HG03521 (cell line): Measurements from ENCODE around the gene C5orf63.
"Not testable (repeated sequence)": the region's sequence is repeated elsewhere in the genome, so short reads cannot be mapped to it uniquely, and the experiment has no call there.

Experiments used
- ATAC-seq: cut with Tn5 transposase; IDR thresholded peaks from one replicate; pipeline ENCODE4 v1.9.1; 2021; ENCODE audit warnings: mild to moderate bottlenecking, moderate library complexity; ENCODE audit not compliant: unreplicated experiment

Gene C5orf63

DNA sequence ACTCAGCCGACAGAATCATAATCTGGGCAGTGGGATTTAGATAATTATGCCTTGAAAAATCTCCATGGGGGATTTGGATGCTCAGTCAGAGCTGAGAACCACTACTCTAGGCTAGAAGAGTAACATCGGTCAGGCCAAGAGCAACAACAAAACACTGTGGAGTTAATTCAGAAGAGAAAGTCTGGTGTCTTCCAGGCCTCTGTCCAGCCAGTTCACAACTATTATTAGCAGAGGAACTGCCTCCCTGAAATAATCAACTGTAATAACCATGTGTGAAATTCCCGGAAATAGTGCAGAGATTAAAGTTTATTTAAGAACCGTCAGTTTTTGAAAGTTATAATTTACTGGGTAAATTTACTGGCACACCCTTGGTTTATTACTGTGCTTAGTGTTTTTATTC lies 34.8 kb downstream of the C5orf63 start:
- no peak for ATAC-seq

- no peak for ATAC-seq
These were observed 41.5 kb downstream of the C5orf63 start for GRCh38 chr5:127031863-127032232.

DNA sequence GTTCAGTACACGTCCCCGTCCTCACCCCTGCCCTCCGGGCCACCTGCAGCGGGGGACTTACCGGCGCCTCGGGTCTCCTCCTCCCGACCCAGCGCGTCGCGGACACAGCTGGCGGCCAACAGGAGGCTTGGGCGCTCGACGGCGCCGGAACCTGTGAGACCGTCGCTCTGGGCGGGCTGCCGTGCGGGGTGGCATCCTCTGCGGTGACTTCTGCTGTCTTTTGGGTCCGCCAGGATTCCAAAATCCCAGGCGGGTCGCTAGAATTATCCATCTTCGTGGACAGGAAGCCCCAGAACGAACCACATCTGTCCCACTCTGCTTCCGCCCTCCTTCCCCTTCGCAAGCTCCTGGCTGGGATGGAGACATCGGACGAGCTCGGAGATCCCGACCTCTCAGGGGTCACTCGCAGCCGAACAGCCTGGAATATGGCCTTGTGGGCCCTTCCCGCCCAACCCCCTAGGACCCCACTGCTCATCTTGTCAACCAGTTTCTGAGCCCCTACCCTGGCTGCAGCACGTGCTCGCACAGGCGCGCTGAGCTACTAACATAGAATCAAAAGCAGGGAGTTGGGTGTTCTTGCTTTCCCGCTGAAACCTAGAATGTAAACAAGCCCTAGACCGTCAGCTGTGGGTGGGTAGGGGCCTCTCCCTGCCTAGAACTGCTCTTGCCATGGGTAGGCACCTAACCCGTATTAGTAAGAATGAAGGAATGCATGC lies 42.0 kb downstream of the C5orf63 start:
- ATAC-seq: peak; percentile 8

GRCh38 chr5:127030259-127031146 lies 42.8 kb downstream of the C5orf63 start, which contains the start of gene MARCHF3:
MARCHF3 (minus strand) TSS chr5:127030558; CDS start chr5:126918171, 112,387 bp downstream.
- peak; percentile 97 for ATAC-seq

- ATAC-seq: no peak
These were observed 43.6 kb downstream of the C5orf63 start for GRCh38 chr5:127029581-127030258.

GRCh38 chr5:127028822-127029457 lies 44.4 kb downstream of the C5orf63 start:
- no peak for ATAC-seq

DNA sequence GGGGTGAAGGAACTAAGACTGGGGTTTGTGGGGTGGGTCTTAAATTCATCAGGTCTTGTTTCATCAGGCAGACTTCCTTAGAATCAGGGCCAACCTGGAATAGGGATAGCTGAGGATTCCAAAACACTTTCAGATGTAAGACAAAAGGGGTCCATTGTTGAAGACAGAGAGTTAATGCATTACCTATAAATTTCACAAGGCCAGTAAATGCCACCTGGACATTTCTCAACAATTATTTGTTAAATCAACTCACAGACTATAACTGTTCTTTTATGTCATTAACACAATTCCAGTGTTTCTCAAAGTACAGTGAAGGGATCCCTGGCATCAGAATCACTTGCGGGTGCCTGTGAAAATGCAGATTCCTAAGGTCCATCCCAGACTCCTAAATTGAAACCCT lies 45.8 kb downstream of the C5orf63 start:
- no peak for ATAC-seq

DNA sequence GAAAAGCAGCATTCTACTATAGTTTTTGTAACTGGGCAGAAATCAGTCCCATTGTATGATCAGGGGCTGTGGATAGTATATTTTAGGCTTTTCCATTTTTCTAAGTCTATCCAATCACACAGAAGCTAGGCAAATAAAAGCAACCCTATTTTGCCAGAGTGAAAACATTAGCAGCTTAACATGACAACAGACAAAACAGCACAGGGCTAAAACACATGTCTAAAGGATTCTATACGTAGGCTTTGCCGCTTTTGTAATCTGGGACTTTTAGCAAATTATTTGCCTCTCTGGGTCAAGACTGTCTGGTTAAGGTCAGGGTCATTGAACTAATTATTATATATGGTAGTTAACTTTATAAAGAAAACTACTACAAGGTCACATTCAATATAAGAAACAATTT lies 47.1 kb downstream of the C5orf63 start:
- no peak for ATAC-seq

DNA sequence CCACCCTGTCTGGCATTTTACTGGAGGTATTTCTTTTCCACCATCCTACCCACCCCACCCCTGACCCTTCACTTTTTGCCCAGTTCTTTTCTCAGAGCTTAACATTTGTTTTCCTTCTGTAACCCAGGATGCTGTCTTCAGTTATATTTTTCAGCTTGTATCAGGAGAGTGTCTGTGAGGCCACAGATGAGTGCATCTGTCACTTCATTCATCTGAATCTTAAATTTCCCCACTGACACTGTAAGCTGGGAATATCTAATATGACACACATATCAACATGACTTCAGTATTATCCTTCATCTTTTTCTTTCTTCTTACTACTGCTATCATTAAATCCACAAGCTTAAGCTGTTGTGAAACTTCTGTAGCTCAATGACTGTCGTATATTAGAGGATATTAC lies 47.8 kb downstream of the C5orf63 start:
- ATAC-seq: no peak

DNA sequence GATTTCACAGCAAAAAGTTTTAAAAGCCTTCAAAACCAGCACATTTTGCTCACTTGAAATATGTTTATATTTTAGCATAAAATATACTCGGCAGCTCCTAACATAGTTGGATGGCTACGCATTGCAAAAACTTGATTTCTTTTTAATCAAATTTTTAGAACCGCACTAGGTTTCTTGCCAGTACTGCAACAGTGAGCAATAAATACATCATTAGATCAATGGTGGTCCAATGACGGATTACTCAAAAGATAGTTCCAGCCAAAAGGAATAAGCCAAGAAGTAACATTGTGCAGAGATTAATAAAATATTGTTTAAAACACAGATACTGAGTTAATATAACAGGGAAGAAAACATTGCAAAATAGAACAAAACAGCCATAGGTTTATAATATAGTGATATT lies 48.5 kb downstream of the C5orf63 start:
- ATAC-seq: no peak

- ATAC-seq: not testable (repeated sequence)
These were observed 49.6 kb downstream of the C5orf63 start for GRCh38 chr5:127023552-127024191.

- no peak for ATAC-seq
These were observed 50.5 kb downstream of the C5orf63 start for GRCh38 chr5:127022846-127023245.

- ATAC-seq: no peak
These were observed 53.4 kb downstream of the C5orf63 start for GRCh38 chr5:127019928-127020327.

- not testable (repeated sequence) for ATAC-seq
These were observed 56.6 kb downstream of the C5orf63 start for GRCh38 chr5:127016722-127017121.

DNA sequence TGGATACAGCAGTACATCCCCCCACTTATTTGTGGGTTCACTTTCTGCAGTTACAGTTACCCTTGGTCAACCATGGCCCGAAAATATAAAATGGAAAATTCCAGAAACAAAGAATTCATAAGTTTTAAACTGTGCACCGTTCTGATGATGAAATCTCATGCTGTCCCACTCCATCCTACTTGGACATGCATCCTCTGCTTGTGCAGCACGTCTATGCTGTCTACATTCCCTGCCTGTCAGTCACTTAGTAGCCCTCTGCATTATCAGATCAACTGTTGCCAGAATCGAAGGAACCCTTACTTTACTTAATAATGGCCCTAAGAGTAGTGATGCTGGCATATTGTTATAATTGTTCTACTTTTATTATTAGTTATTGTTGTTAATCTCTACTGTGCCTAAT lies 57.6 kb downstream of the C5orf63 start:
- ATAC-seq: no peak

DNA sequence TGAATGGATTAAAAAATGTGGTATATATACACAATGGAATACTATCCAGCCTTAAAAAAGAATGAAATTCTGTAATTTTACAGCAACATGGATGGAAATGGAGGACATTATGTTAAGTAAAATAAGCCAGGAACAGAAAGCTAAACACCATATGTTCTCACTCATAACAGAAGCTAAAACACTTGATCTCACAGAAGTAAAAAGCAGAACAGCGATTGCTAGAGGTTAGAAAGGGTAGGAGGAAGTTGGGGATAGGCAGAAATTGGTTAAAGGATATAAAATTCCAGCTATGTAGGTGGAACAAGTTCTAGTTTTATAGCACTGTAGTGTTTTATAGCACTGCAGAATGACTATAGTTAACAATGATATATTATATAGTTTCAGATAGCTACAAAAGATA lies 58.7 kb downstream of the C5orf63 start:
- peak; percentile 41 for ATAC-seq

GRCh38 chr5:127013407-127013806 lies 59.9 kb downstream of the C5orf63 start:
- ATAC-seq: no peak

DNA sequence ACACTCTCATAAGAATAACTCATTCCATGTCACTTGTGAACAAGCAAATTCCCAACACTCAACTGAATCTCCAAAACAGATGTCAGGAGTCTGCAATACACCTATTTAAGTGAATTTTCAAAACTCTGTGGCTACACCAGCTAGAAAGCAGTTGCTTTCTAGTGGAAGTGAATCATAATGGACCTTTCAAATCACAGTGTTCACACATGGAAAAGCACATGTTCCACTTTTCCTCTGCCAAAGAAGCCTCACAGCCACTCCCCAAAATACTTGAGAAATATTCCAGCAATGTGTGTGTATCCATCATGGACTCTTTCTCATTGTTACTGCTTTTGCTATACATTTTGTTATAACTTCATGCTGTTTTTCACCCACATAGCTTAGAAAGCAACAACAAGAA lies 60.4 kb downstream of the C5orf63 start:
- no peak for ATAC-seq

DNA sequence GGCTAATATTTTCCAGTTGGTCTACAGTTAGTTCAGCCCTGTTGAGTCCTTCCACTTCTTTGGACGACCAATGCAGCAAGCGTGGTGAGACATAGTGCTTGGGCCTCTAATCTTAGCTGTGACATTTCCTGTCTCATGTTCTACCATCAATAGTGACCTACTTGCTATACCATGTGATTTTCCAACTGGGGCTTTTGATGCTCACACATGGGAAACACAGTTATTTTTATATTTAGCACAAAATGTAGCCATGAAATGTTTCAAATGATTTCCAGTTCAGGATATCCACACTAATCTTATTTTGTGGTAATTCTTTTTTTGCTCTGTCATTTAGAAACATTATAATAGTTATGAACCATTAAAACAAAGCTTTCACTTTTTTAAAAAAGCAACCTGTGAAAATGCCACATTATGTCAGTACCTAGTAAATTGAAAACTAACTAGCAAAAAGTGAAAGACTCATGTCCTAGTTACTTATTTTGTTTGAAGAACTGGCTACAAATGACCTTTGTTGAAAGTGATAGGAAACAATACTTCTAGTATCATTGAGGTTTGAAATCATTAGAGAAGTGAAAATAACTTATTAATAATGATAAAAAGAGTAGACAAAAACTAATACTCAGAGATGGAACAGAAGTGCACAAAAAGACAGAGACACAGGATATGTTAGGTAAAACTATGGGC lies 61.2 kb downstream of the C5orf63 start:
- ATAC-seq: peak; percentile 60

DNA sequence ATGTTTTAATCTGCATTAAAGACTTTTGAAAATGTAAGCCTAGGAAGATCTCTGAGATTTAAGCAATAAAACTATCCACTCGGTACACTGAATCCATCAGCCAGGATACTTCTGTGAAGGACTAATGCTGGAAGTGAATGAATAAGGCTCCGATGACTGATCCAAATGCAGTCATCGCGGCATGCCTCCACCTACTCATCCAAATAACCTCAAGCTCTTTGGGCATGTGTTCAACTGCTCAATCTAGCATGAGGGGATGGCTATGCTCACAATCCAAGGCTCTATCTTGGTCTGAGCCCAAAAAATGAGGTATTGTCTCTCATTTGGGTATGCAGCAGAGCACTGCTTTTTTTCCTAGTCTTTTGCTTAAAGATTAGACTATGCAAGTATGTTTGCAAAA lies 62.1 kb downstream of the C5orf63 start:
- ATAC-seq: no peak
